GM13976 (cell line): ENCODE data around the gene CIAO1.
A peak's percentile ranks its signal among the peaks of the same experiment; 100 is the strongest.

ENCODE experiments used
- DNase-seq: peaks from one replicate; pipeline ENCODE4 v3.0.0; 2012; ENCODE audit warnings: low spot score
- in situ Hi-C: fragments of 300-500 bp; cut with MboI; formaldehyde crosslinking; loops from one replicate; pipeline ENCODE4 v1.12.0; 2022; ENCODE audit warnings: low sequenced_read_pairs, mixed read lengths, inconsistent platforms; ENCODE audit not compliant: unreplicated experiment
- TF ChIP-seq, protein P1 (sequence below): IDR thresholded peaks from 2 replicates; pipeline ENCODE4 v1.5.1; 2012; ENCODE audit warnings: borderline replicate concordance, mild to moderate bottlenecking; ENCODE audit not compliant: insufficient read depth; ENCODE audit errors: extremely low read depth, missing control alignments, control extremely low read depth

CIAO1 gene

DNA sequence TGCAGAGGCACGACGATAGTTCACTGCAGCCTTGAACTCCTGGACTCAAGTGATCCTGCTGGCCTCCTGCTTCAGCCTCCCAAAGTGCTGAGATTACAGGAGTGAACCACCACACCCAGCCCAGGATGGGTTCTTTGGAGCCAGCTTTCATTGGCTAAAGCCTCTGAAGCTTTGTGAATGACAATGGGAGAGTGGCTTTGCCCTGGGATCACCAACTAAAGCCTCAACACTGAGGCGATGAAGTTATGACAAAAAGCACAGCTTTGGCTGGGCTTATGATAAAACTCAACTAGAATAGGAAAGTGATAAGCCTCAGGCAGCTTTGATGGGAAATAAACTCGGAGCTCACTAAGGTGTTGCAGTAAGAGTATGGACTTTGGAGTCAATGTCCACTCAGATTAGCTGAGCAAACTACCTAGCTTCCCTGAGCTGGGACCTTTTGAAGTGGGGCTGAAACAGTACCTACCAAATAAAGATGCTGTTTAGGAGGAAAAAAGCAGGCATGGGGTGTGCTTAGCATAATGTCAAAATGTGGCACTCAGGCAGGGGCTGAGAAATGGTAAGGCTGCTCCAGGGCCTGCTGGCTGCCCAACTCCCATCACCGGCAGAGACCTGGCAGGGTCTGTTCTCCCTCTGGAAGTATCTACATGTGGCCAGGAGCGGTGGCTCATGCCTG is 4.6 kb upstream of the CIAO1 start:
- DNase-seq: no peak
- in situ Hi-C loops: loop anchor here (5.0 to 25.0 kb wide), 2 partner anchors 129 to 249 kb away; no protein-coding TSS in a partner anchor
- TF ChIP-seq, protein P1, sequence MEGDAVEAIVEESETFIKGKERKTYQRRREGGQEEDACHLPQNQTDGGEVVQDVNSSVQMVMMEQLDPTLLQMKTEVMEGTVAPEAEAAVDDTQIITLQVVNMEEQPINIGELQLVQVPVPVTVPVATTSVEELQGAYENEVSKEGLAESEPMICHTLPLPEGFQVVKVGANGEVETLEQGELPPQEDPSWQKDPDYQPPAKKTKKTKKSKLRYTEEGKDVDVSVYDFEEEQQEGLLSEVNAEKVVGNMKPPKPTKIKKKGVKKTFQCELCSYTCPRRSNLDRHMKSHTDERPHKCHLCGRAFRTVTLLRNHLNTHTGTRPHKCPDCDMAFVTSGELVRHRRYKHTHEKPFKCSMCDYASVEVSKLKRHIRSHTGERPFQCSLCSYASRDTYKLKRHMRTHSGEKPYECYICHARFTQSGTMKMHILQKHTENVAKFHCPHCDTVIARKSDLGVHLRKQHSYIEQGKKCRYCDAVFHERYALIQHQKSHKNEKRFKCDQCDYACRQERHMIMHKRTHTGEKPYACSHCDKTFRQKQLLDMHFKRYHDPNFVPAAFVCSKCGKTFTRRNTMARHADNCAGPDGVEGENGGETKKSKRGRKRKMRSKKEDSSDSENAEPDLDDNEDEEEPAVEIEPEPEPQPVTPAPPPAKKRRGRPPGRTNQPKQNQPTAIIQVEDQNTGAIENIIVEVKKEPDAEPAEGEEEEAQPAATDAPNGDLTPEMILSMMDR: no peak

DNA sequence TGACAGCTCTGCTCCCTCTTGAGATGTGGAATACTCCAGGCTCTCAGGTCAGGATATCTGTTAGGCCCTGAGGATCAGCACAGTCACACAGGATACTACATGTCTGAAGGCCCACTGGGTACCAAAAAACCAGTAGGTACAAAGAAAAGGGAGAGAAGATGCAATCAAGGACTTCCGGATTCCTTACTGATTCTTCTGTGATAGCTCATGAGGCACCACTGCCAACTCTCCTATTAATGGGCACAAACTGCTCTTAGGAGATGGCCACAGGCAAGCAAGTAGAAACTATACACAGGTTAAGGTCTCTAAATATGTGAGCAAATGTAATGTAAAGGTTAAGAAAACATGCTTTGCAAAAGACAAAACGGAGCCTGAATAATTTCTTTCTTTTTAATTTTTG is 3.7 kb upstream of the CIAO1 start:
- in situ Hi-C loops: loop anchor here (5.0 to 25.0 kb wide), 2 partner anchors 130 to 250 kb away; no protein-coding TSS in a partner anchor
- no peak for DNase-seq
- TF ChIP-seq, protein P1: no peak

DNA sequence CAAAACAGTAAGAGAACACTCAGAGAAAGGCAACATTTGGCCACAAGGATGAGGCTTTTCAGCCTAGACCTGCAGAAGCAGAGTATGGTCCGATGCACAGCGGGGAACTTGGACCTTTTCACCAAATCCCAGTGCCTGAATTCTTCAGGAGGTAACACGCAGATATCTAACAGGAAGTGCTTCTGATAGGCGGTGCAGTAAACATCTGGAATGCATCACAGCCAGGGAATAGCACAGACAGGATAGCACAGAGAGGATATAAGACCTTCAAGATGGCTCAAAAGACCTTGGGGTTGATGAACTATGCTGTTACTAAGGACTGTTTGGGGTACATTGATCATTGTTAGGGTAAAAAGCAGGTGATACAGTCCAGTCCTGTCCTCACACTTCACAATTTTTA is 1.9 kb upstream of the CIAO1 start:
- in situ Hi-C loops: loop anchor here (5.0 to 25.0 kb wide), 2 partner anchors 132 to 252 kb away; no protein-coding TSS in a partner anchor
- TF ChIP-seq, protein P1: no peak
- DNase-seq: no peak

DNA sequence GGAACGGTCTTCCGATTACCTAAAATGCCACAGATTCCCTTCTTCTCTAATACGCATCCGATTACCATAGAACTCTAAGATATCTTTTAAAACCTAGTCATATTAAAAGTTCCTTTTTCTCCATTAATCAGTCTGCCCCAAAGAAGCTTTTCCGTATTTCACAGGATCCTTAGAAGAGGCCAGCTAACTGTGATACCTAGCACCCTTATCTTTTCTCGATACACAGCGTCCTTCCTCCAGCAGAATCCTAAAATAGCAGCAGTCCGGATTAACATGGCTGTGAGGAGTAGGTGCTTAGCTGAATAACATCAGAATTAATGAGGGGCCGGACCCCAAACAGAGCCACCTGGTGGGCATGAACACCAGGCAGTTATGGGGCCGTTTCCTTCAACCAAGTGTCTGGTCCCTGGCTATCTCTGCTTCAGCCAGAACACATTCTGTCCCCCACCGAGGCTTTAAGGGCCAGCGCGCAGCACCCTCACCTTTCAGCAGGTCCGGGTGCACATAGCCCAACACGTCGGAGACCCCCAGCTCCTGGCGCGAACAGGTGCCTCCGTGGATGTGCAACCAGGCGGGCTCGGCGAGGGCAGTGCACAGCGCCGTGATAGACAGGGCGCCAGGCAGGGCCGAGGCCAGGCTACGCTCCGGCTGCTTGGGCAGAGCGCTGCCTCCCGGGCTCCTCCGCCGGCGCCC is 1.2 kb upstream of the CIAO1 start:
- DNase-seq: peak; percentile 67
- in situ Hi-C loops: loop anchor here (5.0 to 25.0 kb wide), 2 partner anchors 133 to 253 kb away; no protein-coding TSS in a partner anchor
- TF ChIP-seq, protein P1: no peak

DNA sequence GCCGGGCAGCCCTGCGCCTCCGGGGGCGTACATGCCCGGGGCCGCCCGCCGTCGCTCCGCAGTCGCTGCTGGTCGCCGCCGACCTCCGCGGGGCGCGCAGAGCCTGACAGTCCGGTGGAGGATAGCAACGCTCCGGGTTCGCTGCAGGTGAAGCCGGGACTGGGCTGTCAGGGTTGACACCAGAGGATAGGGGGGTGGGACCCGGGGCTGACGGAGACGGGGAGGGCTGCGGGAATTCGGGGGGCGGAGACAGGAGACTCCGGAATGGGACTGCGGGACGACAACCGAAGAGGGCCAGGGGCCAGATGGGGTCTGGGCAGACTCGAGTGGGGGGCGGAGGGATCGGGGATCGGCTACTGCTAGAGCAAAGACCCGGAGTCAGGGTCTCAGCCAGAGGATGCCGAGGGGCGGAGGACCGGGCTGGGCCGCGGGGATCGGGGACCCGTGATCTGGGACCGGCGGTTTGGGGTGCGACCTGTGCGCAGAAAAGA is 631 bp upstream of the CIAO1 start:
- TF ChIP-seq, protein P1: no peak
- DNase-seq: peak; percentile 57
- in situ Hi-C loops: loop anchor here (25.0 kb wide), 1 partner anchor 253 kb away; no protein-coding TSS in a partner anchor

DNA sequence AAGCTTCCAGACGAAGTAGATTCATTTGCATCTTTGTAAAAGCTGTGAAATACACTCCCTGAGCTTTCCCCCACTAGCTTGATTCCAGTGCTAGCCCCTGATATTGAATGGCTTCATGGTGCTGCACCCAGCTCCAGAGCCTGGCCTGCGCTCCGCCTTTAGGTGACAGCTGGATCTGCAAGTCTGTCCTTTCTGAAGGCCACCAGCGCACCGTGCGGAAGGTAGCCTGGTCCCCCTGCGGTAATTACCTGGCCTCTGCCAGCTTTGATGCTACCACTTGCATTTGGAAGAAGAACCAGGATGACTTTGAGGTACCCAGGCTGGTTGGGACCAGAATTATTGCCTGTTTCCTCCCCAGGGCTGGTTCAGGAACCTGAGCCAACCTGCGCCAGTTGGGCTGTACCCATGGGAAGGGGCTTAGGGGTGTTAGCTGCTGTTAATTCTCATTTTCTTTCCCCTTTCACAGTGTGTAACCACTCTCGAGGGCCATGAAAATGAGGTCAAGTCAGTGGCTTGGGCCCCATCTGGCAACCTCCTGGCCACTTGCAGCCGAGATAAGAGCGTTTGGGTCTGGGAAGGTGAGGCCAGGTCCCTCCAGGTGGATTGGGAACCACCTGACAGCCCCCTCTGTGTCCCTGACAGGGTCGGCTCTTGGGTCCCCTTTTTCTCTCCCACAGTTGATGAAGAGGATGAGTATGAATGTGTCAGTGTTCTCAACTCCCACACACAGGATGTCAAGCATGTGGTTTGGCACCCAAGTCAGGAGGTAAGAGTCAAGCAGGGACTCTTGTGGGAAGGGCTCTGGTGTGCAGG is 1.3 kb downstream of the CIAO1 start:
- DNase-seq: peak; percentile 49
- TF ChIP-seq, protein P1: peak; percentile 41
- in situ Hi-C loops: loop anchor here (25.0 kb wide), 1 partner anchor 255 kb away; no protein-coding TSS in a partner anchor
